GM12801 (cell line): ENCODE results near the gene HIBADH.

Source experiments
- TF ChIP-seq, protein P1 (sequence below): IDR thresholded peaks from one replicate; pipeline ENCODE4 v1.5.1; 2011; ENCODE audit warnings: control low read depth; ENCODE audit not compliant: insufficient read length; ENCODE audit errors: extremely low read depth

HIBADH gene

DNA sequence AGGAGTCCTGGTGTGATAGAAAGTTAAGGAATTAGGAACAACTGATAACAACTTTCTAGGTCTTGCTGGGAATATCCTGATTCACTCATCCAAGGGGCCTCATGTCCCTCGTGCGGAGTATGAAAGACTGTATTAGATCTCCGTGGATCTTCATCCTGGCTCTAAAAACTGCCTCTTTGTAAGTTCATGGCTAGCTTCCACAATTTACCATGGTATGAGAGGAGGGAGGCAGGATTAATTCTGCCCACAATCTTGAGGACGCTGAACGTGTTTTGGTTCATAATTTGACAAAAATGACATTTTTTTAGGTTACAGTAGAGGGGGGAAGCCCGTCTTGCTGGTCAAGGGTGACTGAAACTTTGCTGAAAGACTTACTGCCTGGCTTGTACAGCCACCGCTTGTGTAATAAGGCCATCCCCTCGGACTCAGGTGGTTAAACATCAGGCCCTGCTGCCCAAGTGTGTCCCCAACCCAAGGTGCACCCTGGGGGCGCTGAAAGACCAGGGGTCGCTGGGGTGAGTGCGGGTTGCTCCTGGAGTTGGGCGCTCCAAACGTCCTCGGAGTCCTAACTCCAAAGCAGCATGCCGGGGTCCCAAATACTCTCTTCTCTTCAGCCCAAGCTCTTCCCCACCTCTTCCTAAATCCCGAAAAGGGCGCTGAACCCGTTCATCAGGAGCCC is 733 bp downstream of the HIBADH start:
- TF ChIP-seq, protein P1, sequence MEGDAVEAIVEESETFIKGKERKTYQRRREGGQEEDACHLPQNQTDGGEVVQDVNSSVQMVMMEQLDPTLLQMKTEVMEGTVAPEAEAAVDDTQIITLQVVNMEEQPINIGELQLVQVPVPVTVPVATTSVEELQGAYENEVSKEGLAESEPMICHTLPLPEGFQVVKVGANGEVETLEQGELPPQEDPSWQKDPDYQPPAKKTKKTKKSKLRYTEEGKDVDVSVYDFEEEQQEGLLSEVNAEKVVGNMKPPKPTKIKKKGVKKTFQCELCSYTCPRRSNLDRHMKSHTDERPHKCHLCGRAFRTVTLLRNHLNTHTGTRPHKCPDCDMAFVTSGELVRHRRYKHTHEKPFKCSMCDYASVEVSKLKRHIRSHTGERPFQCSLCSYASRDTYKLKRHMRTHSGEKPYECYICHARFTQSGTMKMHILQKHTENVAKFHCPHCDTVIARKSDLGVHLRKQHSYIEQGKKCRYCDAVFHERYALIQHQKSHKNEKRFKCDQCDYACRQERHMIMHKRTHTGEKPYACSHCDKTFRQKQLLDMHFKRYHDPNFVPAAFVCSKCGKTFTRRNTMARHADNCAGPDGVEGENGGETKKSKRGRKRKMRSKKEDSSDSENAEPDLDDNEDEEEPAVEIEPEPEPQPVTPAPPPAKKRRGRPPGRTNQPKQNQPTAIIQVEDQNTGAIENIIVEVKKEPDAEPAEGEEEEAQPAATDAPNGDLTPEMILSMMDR, result no peak

DNA sequence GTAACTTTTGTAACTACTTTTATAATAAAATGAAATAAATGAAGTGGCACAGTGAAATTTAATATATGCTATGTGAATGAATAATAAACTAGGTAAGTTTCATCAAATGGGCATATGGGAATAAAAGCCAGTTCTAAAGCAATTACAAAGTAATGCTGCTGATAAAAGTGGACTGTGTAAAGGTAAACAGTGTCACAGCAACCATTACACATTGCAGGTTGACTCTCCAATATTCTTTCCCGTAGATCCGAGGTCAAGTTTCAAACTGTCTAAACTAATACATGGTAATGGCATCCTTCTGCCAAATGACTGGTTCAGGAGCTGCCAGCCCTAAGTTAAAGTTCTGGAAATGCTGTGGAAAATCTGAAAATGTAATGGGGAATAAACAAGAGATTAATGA is 6.0 kb downstream of the HIBADH start:
- TF ChIP-seq, protein P1, result no peak

DNA sequence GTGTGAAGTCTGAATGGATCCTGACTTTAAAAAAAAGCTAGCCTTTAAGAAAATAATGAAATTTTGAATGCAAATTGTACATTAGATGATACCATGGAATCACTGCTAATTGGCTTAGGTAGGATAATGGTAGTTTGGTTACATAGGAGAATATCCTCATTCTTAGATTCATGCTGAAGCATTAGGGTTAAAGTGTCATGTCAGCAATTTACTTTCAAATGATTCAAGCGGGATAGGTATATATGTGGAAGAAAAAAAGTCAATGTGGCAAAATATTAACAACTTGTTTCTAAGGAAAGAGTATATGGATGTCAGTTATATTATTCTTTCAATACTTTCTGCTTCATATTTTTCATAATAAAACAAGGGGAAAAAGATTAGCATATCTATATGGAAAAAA is 7.5 kb downstream of the HIBADH start:
- TF ChIP-seq, protein P1, result no peak

DNA sequence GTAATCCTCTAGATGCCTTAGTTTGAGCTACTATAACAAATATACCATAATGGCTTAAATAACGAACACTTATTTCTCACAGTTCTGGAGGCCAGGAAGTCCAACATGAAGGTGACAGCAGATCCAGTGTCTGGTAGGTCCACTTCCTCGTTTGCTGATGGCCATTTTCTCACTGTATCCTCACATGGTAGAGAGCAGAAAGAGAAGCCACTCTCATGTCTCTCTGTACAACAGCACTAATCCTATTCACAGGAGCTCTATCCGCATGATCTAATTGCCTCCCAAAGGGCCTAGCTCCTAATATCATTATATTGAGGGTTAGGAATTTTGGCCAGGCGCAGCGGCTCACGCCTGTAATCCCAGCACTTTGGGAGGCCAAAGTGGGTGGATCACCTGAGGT is 10.2 kb downstream of the HIBADH start:
- TF ChIP-seq, protein P1, result no peak

DNA sequence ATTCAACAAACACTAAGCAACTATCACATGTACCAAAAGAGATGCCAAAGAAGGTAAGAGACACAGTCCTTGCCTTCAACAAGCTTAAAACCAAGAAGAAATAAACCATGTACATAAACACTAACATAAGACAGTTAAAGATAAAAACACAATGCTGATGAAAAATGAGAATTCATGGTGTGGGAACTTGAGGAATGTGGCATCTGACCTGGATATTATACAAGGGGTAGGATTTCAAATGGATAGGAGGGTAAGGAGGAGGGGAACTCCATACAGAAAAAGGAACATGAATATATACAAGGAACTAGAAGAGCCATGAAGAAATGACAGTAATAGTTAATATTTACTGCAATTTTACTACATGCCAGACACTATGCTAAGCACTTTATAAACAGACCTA is 11.0 kb downstream of the HIBADH start:
- TF ChIP-seq, protein P1, result no peak

DNA sequence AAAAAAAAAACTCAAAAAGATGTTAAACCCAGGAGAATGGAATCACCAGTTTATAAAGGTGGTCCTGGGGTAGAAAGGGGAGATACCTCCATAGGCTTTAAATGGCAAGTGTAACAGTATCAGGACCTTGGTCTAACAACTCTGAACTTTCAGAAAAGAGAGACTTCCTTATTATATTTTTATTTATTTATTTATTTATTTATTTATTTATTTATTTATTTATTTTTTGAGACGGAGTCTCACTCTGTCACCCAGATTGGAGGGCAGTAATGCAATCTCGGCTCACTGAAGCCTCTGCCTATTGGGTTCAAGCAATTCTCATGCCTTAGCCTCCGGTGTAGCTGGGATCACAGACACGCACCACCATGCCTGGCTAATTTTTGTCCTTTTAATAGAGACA is 12.4 kb downstream of the HIBADH start:
- TF ChIP-seq, protein P1, result no peak

DNA sequence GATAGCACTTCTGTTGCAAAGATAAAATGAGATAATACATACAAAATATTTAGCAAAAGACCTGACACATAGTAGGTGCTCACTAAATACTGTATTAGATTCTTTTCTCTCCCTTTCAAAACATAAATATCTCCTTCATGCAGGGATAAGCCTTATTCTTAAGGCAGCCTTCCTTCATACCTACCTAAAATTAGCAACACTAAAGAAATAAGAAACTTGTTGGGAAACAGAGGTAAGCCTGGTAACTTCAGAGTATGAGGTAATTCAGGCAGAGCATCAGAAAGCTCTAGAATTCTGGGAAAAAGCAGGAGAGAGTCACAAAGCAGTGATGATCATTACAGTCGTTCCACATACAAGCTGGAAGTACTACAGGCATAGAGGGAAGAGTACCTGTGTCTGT is 15.2 kb downstream of the HIBADH start:
- TF ChIP-seq, protein P1, result no peak
